Osteocyte (in vitro differentiated cells): ENCODE data around the gene SH3PXD2A. TPM values are rescaled to one million over a fixed set of nuclear protein-coding genes. Genes with fewer than 3 reads are reported as not detected.

Experiments
- DNase-seq: peaks from one replicate; pipeline ENCODE4 v3.0.0; 2021; ENCODE audit warnings: mixed read lengths; ENCODE audit not compliant: unreplicated experiment; ENCODE audit errors: extremely low spot score
- H3K27ac Mint-ChIP-seq: one replicate; pipeline ENCODE4 v1.8.0; 2021; ENCODE audit warnings: mild to moderate bottlenecking, mixed read lengths; ENCODE audit not compliant: unreplicated experiment
- H3K27me3 Mint-ChIP-seq: one replicate; pipeline ENCODE4 v1.8.0; 2021; ENCODE audit warnings: mixed read lengths; ENCODE audit not compliant: unreplicated experiment
- H3K36me3 Mint-ChIP-seq: one replicate; pipeline ENCODE4 v1.8.0; 2021; ENCODE audit warnings: mixed read lengths; ENCODE audit not compliant: unreplicated experiment
- H3K4me1 Mint-ChIP-seq: one replicate; pipeline ENCODE4 v1.8.0; 2021; ENCODE audit warnings: mixed read lengths; ENCODE audit not compliant: unreplicated experiment
- H3K4me3 Mint-ChIP-seq: one replicate; pipeline ENCODE4 v1.8.0; 2021; ENCODE audit warnings: mild to moderate bottlenecking, moderate library complexity, mixed read lengths; ENCODE audit not compliant: unreplicated experiment
- H3K9me3 Mint-ChIP-seq: one replicate; pipeline ENCODE4 v1.8.0; 2021; ENCODE audit warnings: mixed read lengths; ENCODE audit not compliant: unreplicated experiment
- total RNA-seq: library from RNA; stranded (reverse); gene quantifications from 2 replicates; pipeline ENCODE4 v1.2.1, GENCODE V29; 2021
- TF ChIP-seq, protein P1 (sequence below): fragments of 200-600 bp; sonication (generic); IDR thresholded peaks from 2 replicates; pipeline ENCODE4 v1.5.0; 2021; ENCODE audit warnings: antibody characterized with exemption, mild to moderate bottlenecking, moderate library complexity

SH3PXD2A gene
- total RNA-seq, 1 donor from 2014 or later, result 43.0 TPM

DNA sequence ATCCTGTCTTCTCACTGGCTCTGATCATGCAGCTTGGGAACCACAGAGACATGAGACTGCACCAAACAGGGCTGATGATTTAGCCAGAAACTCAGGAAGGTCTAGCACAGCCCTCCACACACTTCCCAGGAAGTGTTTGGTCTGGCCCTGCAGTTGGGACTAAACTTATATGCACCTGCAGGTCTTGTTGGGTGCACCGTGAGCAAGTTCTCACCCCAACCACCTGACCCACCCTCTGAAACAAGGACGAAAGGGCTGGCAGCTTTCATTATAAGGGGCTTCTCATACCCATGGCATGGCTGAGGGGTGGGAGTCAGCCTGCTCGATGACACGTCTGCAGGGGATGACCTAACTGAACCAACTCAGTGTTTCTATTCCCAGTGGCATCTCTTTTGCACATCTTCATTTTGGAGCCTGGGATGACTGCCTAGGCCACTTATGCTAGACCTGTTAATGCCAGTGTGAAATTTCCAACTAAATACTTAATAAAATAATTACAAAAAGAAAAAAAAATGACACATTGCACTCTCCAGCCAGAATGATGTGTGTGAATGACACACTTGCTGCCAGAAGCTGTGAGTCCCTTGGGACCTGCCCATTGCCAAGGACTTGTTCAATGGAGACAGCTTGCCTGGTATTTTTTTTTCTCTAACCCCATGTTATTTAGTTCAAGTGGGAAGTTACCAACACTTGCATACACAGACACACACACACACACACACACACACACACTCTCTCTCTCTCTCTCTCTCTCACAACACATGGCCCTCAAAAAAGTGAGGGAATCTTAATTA lies 259.2 kb downstream of the SH3PXD2A start:
- Mint-ChIP-seq H3K27ac (no peak overlapping the region), H3K27me3 (no peaks in the 10 kb centered on the region), H3K4me1 (peaks cover 10% of the 10 kb centered on the region), H3K9me3 (no peaks in the 10 kb centered on the region), H3K4me3 (no peak overlapping the region), H3K36me3 (peaks cover 3% of the 10 kb centered on the region)
- no peak for DNase-seq
- TF ChIP-seq, protein P1, sequence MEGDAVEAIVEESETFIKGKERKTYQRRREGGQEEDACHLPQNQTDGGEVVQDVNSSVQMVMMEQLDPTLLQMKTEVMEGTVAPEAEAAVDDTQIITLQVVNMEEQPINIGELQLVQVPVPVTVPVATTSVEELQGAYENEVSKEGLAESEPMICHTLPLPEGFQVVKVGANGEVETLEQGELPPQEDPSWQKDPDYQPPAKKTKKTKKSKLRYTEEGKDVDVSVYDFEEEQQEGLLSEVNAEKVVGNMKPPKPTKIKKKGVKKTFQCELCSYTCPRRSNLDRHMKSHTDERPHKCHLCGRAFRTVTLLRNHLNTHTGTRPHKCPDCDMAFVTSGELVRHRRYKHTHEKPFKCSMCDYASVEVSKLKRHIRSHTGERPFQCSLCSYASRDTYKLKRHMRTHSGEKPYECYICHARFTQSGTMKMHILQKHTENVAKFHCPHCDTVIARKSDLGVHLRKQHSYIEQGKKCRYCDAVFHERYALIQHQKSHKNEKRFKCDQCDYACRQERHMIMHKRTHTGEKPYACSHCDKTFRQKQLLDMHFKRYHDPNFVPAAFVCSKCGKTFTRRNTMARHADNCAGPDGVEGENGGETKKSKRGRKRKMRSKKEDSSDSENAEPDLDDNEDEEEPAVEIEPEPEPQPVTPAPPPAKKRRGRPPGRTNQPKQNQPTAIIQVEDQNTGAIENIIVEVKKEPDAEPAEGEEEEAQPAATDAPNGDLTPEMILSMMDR, result no peak

DNA sequence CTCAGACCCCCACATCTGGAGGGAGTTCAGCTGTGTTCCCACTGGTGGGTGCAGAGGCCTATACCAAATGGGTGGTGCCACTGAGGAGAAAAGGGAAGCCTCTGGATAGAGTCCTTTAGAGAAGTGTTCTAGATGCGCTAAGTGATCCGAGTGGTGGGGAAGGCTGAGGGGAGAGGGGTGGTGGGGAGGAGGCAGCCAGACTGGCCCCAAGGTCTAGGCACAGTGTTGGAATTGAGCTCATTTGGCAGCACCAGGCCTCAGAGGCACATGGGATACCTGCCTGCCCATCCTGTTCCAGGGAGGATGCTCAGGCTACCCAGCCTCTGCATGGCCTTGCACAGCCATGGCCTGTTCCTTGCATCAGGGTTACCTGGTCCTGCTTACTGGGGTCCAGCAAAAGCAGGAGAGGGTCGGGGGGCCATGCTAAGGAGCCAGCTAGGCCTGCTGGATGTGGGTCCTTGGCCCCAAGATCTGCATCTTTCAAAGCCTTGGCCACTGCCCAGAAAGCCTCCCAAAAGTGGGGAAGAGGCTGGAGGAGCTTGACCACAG lies 262.3 kb downstream of the SH3PXD2A start:
- Mint-ChIP-seq H3K9me3 (no peaks in the 10 kb centered on the region), H3K27ac (no peak overlapping the region), H3K36me3 (no peaks in the 10 kb centered on the region), H3K4me3 (no peak overlapping the region), H3K27me3 (no peaks in the 10 kb centered on the region), H3K4me1 (peaks cover 1% of the 10 kb centered on the region)
- DNase-seq, result no peak
- TF ChIP-seq, protein P1, result no peak

DNA sequence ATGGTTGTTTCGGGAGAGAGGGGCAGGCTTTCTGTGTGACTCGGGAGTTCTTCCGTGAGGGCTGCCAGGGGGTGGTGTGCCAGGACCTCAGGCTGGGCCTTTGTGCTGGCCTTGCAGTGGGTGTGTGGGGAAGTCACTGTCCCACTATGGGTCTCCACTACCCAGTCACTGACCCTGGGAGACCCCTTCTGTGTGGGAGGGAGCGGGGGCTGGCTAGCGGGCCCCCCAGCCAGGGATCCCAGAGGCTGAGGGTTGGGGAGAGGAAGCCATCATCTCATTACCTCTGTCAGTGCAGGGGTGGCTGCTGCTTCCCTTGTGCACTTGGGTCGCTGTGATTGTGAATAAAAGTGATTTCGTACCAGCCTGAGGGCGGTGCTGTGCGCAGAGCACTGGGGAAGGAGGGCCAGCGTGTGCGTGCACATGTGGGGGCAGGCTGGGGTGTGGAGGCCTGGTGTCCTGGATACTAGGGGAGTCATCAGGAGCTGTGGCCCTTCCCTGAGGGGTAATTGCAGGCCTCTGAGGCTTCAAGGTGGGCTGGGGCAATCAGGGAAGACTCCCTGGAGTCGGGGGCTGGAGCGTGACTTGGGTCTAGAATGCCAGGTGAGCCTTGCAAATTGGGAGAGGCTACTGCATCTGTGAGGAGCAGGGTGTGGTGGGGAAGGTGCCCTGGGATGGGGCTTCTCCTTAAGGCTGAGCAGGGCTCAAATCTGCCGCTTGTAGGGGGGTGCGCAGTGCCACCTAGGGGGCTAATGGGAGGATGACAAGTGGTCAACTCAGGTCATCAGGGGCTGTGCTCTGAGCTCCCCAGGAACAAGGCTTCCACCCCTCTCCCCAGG lies 263.0 kb downstream of the SH3PXD2A start:
- no peak overlapping the region for H3K4me3 Mint-ChIP-seq
- DNase-seq, result no peak
- H3K27me3 Mint-ChIP-seq, result no peaks in the 10 kb centered on the region
- no peaks in the 10 kb centered on the region for H3K9me3 Mint-ChIP-seq
- H3K36me3 Mint-ChIP-seq, result peaks cover 4% of the 10 kb centered on the region
- H3K4me1 Mint-ChIP-seq, result peaks cover 1% of the 10 kb centered on the region
- TF ChIP-seq, protein P1, result peak; percentile 69
- no peak overlapping the region for H3K27ac Mint-ChIP-seq

DNA sequence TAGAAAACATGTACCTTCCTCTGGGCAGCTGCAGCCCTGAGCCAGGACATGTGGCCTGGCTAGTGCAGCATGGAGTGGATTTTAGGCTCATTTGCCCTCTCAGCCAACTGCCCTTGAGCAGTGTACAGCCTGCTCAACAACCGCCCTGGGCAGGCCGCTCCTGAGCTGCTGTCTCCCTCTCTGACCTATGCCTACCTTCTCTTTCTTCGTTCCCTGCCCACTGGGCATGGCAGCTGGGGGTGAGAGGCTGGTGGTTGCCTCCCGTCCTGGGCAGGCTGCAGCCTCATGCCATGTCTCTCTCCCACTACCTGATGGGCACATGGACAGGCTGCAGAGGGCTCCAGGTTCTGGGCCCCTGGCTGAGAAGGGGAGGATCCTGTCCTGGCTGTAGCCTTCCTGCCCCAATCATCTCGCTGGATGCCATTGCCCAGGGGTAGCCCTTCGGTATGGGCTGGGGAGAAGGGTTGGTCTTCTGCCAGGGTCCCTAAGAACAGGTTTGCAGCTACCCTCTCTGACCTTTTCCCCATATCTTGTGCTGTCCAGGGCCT lies 264.6 kb downstream of the SH3PXD2A start:
- peaks cover 6% of the 10 kb centered on the region for H3K27me3 Mint-ChIP-seq
- H3K9me3 Mint-ChIP-seq, result no peaks in the 10 kb centered on the region
- no peak for DNase-seq
- no peak overlapping the region for H3K4me3 Mint-ChIP-seq
- peaks cover 4% of the 10 kb centered on the region for H3K36me3 Mint-ChIP-seq
- peaks cover 1% of the 10 kb centered on the region for H3K4me1 Mint-ChIP-seq
- TF ChIP-seq, protein P1, result no peak
- H3K27ac Mint-ChIP-seq, result no peak overlapping the region
